Endothelial cell of umbilical vein (primary cell): ENCODE measurements around the gene FOXP1. TPM values are rescaled to one million over a fixed set of nuclear protein-coding genes. Genes with fewer than 3 reads are reported as not detected.

Source experiments
- BruUV-seq: library from RNA; stranded (reverse); fragments of 400-500 nt; replicated peaks from 2 replicates; lab custom pipeline; 2021; lab: Mats Ljungman, UMichigan
- CTCF ChIA-PET: fragments of 300-600, 350-600 bp; sonication (Branson Sonifier 250); formaldehyde crosslinking; loops from one replicate; lab custom pipeline; 2021; ENCODE audit warnings: antibody characterized with exemption, inconsistent platforms; lab: Charles Lee
- POLR2A ChIA-PET: fragments of 300-600, 350-600 bp; sonication (Branson Sonifier 250); formaldehyde crosslinking; loops from one replicate; lab custom pipeline; 2021; ENCODE audit warnings: antibody characterized with exemption, inconsistent platforms; lab: Charles Lee
- DNase-seq: peaks from one replicate; pipeline ENCODE4 v3.0.0-alpha.2; 2011; ENCODE audit warnings: low read depth, low spot score
- FAIRE-seq: peaks from 2 replicates; lab custom pipeline; 2011; peaks lifted over from hg19 to GRCh38; lab: Jason Lieb, UNC
- H2AFZ ChIP-seq: 2 replicates; pipeline ENCODE4 v1.6.0; 2012; ENCODE audit warnings: low read depth, low read length, control low read depth, inconsistent platforms
- H3K27ac ChIP-seq: 2 replicates; pipeline ENCODE4 v1.5.1; 2011; ENCODE audit warnings: low read depth, mild to moderate bottlenecking, control low read depth, low read length, moderate library complexity; ENCODE audit not compliant: insufficient read depth
- H3K27me3 ChIP-seq, 2 experiments: 2 replicates each; pipeline versions ENCODE4 v1.6.0 to v1.6.1; 2011; ENCODE audit warnings: low read length in 2 of 2, mixed read lengths in 1 of 2; ENCODE audit not compliant: control insufficient read depth in 2 of 2, insufficient read depth in 2 of 2
- H3K36me3 ChIP-seq, 2 experiments: 2 replicates in 1 of 2; 3 replicates in 1 of 2; pipeline ENCODE4 v1.5.1; 2011; ENCODE audit warnings: low read length in 2 of 2, mild to moderate bottlenecking in 1 of 2, moderate library complexity in 1 of 2; ENCODE audit not compliant: control insufficient read depth in 2 of 2, insufficient read depth in 2 of 2; ENCODE audit errors: extremely low read depth in 1 of 2
- H3K4me1 ChIP-seq: 3 replicates; pipeline ENCODE4 v1.5.1; 2011; ENCODE audit warnings: mild to moderate bottlenecking, low read length; ENCODE audit not compliant: control insufficient read depth, insufficient read depth; ENCODE audit errors: extremely low read depth
- H3K4me2 ChIP-seq: 2 replicates; pipeline ENCODE4 v1.6.1; 2011; ENCODE audit warnings: low read length, control low read depth, mixed read lengths; ENCODE audit not compliant: insufficient read depth
- H3K4me3 ChIP-seq, 3 experiments: fragments of 200-600 bp in 1 of 3; sonication (generic), shearing (Covaris generic) in 1 of 3; replicated peaks in 1 of 3; 2 replicates each; pipeline ENCODE4 v1.5.1; 2011 to 2016; ENCODE audit warnings: control low read depth in 3 of 3, low read length in 3 of 3, mild to moderate bottlenecking in 2 of 3, inconsistent platforms in 1 of 3, low read depth in 1 of 3, moderate library complexity in 1 of 3; ENCODE audit not compliant: insufficient read depth in 1 of 3
- H3K79me2 ChIP-seq: 2 replicates; pipeline ENCODE4 v1.6.0; 2012; ENCODE audit warnings: low read length, inconsistent platforms; ENCODE audit not compliant: control insufficient read depth, insufficient read depth
- H3K9ac ChIP-seq: replicated peaks from 2 replicates; pipeline ENCODE3; 2011; ENCODE audit warnings: low read length, control low read depth; ENCODE audit not compliant: insufficient read depth; ENCODE audit errors: extremely low read depth
- H3K9me1 ChIP-seq: replicated peaks from 3 replicates; pipeline ENCODE4 v1.6.0; 2011; ENCODE audit warnings: mild to moderate bottlenecking, low read length; ENCODE audit not compliant: control insufficient read depth, insufficient read depth; ENCODE audit errors: extremely low read depth
- H3K9me3 ChIP-seq: replicated peaks from 2 replicates; pipeline ENCODE4 v1.5.1; 2012; ENCODE audit warnings: low read length, inconsistent platforms; ENCODE audit not compliant: control insufficient read depth, insufficient read depth
- H4K20me1 ChIP-seq: replicated peaks from 2 replicates; pipeline ENCODE3; 2011; ENCODE audit warnings: mild to moderate bottlenecking, low read length; ENCODE audit not compliant: control insufficient read depth, insufficient read depth; ENCODE audit errors: extremely low read depth
- EZH2 ChIP-seq: IDR thresholded peaks from 2 replicates; pipeline ENCODE4 v1.6.1; 2012; ENCODE audit warnings: borderline replicate concordance, low read depth, mild to moderate bottlenecking, moderate library complexity, low read length, inconsistent platforms; ENCODE audit not compliant: severe bottlenecking
- FOS ChIP-seq: IDR thresholded peaks from 2 replicates; pipeline ENCODE4 v1.6.1; 2011; ENCODE audit warnings: mild to moderate bottlenecking, low read length, moderate library complexity, borderline replicate concordance; ENCODE audit not compliant: insufficient read depth
- JUN ChIP-seq: IDR thresholded peaks from 2 replicates; pipeline ENCODE4 v1.6.1; 2011; ENCODE audit warnings: borderline replicate concordance, low read depth; ENCODE audit not compliant: insufficient read length, insufficient read depth
- MAX ChIP-seq: IDR thresholded peaks from 2 replicates; pipeline ENCODE4 v1.6.1; 2011; ENCODE audit not compliant: insufficient read depth, insufficient read length
- POLR2A ChIP-seq: IDR thresholded peaks from 2 replicates; pipeline ENCODE4 v1.6.1; 2012; ENCODE audit warnings: low read depth, mild to moderate bottlenecking, control low read depth, low read length
- POLR2AphosphoS5 ChIP-seq: IDR thresholded peaks from 2 replicates; pipeline ENCODE4 v1.6.1; 2012; ENCODE audit warnings: low read depth, mild to moderate bottlenecking, control low read depth, low read length, moderate library complexity; ENCODE audit not compliant: insufficient read depth
- dilution Hi-C: fragments of 300-500 bp; cut with MboI; formaldehyde crosslinking; loops from one replicate; pipeline ENCODE4 v1.15.0; 2019; ENCODE audit warnings: low sequenced_read_pairs; ENCODE audit not compliant: extremely low pct_ligation_motif_present
- intact Hi-C: fragments of 100-400 bp; cut with micrococcal nuclease; formaldehyde crosslinking; loops from one replicate; pipeline ENCODE4 v1.10.0; 2022
- polyA plus RNA-seq, 4 experiments: library from polyadenylated mRNA; depleted of rRNA in 3 of 4; stranded (reverse) in 3 of 4; unstranded in 1 of 4; fragments of >200 nt; gene quantifications; 2 replicates each; pipeline versions ENCODE4 v1.2.1 to v1.2.3, GENCODE V29; 2011 to 2012; ENCODE audit warnings: missing spikeins in 1 of 4
- total RNA-seq: library from RNA; stranded (reverse); gene quantifications from 2 replicates; pipeline ENCODE4 v1.2.3, GENCODE V29; 2021

Gene FOXP1
- total and polyA plus RNA-seq, 2 donors (not counting 3 experiments of a cell fraction or from before 2014, with no cell fraction given) = 41.0 to 107 TPM

GRCh38 chr3:71101014-71101413 lies 482.5 kb downstream of the FOXP1 start:
- H3K79me2 ChIP-seq = peaks cover 10% of the 10 kb centered on the region
- ChIA-PET POLR2A (no interaction called here), CTCF (interaction anchor here (1.0 to 1.9 kb wide), 4 partner anchors 8 to 551 kb away, joined by 3 to 6 read pairs (median 3); no protein-coding TSS in a partner anchor)
- peak overlapping the region; percentile 56 for H3K4me2 ChIP-seq
- no peaks in the 10 kb centered on the region for H3K9me1 ChIP-seq
- no peaks in the 10 kb centered on the region for H4K20me1 ChIP-seq
- H3K9me3 ChIP-seq = no peaks in the 10 kb centered on the region
- FAIRE-seq (no peak), DNase-seq (peak; percentile 61)
- H3K36me3 ChIP-seq = no peaks in the 10 kb centered on the region
- H3K27me3 ChIP-seq = no peaks in the 10 kb centered on the region
- peak overlapping the region; percentile 82 for H3K9ac ChIP-seq
- H3K4me1 ChIP-seq = peaks cover 50% of the 10 kb centered on the region
- no peak overlapping the region for H2AFZ ChIP-seq
- peak; percentile 42 for TF ChIP-seq POLR2AphosphoS5
- no peak for TF ChIP-seq MAX
- TF ChIP-seq POLR2A = no peak
- TF ChIP-seq EZH2 = no peak
- TF ChIP-seq JUN = peak; percentile 64
- TF ChIP-seq FOS = peak; percentile 81
- intact Hi-C loops (loop anchor here (1.0 to 10.0 kb wide), 4 partner anchors 8 to 436 kb away; no protein-coding TSS in a partner anchor), dilution Hi-C loops (no loop called here)
- peak overlapping the region; percentile 92 for H3K27ac ChIP-seq
- BruUV-seq = no TSS peak
- no peak overlapping the region for H3K4me3 ChIP-seq
